Islet precursor cell (in vitro differentiated cells): Measurements from ENCODE around the gene PBX4.
A peak's percentile ranks its signal among the peaks of the same experiment; 100 is the strongest.

Experiments
- DNase-seq: peaks from one replicate; pipeline ENCODE4 v3.0.0-alpha.2; 2018

The PBX4 gene

DNA sequence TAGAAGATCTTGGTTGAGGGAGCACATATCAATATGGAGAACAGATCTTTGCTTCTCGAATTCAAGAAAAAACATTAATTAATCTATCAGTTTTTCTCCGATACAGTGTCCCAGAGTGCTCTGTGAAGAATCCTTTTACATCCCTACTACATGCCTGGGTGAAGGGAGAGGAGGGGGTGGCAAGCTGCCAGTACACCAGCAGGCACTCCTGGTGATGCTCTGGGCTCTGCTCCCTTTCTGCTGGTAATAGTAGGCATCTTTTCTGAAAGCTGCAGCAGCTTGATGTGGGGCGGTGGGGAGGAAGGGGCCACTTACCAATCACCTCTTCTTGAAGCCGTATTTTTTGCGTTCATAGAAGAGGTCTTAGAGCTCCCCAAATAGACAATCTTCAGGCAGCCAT lies 30.7 kb downstream of the PBX4 start:
- no peak for DNase-seq

DNA sequence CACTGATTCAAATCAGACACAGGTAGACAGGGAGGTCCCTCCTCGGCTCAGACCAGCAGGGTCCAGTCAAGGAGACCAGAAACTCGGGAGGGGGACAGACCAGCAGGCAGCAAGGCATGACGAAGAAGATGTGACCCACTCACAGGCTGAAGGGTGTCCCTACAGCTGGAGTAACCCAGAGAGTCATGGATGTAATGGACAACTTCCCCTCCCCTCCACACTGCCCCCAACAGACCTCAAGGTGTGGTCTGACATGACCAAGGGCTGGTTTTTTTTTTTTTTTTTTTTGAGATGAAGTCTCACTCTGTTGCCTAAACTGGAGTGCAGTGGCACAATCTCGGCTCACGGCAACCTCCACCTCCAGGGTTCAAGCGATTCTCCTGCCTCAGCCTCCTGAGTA lies 34.1 kb downstream of the PBX4 start:
- DNase-seq = no peak

DNA sequence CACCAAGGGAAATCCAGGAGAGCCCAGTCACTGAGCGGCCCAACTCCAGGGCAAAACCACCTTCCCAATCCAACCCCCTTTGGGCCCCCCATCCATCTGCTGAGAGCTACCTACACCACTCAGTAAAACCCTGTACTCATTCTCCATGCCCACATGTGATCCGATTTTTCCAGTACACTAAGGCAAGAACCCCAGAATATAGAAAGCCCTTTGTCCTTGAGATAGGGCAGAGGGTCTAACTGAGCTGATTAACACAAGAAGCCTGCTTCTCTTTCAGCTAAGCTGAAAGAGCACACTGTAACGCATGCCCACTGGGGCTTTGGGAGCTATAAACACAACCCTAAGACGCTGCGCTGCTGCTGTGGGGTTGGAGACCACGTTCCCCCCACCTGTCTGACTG lies 36.0 kb downstream of the PBX4 start:
- DNase-seq = no peak

DNA sequence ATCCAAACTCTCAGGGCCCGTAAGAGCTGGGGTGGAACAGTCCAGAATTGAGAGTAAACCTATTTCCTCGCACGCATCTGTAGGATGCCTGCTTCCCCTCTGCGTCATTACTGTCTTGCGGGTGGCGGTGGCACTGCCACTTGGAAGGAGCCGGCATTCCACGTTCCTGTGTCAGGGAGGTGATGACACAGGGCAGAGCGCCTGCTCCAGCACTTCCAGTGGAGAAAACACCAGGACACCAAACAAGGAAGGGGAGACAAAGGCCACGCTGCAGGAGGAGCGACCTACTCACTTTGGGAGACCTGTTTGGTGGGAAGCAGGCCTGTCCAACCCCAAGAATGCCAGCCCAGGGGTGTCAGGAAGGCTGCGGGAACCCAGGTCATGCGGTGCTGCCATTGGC lies 37.1 kb downstream of the PBX4 start:
- no peak for DNase-seq

DNA sequence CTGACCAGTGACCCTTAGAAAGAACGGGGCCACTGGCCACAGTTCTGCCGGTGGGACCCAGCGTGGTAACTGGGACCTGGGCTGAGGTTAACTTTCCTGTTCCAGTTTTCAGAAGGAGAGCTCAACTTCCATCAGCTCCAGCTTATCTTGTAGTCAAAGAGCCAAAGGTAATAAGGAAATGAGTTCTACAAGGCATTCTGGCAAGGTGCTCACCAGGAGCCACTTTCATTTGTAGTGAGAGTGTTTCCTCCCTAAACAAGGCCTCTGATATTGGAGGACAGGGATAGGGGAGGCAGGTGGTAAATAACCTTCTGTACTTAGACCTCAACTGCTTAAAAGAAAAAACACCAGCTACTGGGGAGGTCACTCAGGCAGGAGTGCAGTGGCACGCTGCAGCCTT lies 38.1 kb downstream of the PBX4 start:
- no peak for DNase-seq

DNA sequence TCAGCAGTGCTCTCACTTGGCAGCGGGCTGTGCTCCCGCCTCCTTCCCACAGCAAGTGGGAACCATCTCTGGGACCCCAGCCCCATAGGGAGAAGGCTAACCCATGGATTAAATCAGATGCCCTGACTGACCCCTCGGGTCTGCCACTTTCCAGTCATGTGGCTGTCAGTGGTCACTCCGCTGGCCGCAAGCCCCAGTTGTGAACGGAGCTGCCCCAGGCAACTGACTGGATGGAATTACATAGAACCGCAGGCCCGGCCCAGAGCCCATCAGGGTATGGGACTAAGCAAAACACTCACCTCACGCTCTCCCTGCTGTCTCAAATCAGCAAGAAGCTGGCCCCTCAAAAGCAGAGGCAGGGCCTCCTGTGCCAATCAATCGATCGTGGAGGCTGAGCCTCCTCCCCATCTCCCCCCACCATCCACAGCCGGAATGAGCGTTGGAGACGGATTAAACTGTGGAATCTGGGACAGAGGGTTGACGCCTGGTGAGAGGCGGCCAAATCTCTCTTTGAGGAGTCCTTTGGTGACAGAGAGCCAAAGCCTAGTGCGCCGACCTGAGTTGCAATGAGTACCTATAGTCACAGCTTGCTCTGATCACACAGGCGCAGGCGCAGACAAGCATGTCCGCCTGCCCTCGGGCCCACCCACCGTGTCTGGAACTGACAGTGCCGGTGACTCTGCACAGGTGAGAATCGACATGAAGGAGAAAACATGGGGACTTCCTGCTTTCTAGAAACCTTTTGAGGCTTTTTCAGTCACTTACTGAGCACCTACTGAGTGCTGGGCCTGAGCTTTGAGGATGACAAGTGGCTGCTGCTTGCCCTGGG lies 38.7 kb downstream of the PBX4 start:
- DNase-seq = no peak

DNA sequence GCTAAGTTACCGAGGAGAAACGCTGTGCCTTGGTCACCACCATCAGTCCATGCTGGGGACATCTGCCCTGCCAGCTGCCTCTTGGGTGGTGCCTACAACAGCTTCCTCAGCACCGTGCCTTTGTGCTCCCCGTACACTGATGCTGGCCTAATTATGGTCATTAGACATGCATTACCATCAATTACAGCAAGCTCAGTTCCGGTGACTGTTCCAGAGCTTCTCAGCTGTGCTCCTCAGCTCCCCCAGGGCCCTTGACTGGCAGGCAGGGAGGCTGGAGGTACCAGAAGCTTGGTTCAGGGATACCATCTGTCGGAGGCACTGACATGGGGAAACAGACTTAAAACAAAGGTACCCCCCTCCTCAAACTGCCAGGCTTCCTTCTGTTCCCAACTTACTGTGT lies 40.2 kb downstream of the PBX4 start:
- DNase-seq = no peak

DNA sequence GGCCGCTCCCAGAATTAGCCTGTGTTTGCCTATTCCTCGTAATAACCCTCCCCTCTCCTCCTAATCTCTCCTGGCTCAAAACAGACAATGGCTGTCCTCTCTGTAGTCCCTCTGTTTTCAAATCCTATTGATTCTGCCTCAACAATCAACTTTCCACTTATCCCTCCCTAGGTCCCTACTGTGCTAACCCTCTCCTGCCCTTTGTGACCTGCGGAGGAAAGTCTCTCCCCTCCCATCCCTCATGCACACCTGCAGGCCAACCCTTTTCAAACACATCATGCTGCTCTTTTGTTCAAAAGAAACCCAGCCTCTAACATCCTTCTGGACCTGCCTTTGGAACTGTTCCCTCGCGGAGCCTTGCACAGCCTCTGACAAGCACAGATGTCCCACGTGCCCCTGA lies 43.1 kb downstream of the PBX4 start:
- no peak for DNase-seq

DNA sequence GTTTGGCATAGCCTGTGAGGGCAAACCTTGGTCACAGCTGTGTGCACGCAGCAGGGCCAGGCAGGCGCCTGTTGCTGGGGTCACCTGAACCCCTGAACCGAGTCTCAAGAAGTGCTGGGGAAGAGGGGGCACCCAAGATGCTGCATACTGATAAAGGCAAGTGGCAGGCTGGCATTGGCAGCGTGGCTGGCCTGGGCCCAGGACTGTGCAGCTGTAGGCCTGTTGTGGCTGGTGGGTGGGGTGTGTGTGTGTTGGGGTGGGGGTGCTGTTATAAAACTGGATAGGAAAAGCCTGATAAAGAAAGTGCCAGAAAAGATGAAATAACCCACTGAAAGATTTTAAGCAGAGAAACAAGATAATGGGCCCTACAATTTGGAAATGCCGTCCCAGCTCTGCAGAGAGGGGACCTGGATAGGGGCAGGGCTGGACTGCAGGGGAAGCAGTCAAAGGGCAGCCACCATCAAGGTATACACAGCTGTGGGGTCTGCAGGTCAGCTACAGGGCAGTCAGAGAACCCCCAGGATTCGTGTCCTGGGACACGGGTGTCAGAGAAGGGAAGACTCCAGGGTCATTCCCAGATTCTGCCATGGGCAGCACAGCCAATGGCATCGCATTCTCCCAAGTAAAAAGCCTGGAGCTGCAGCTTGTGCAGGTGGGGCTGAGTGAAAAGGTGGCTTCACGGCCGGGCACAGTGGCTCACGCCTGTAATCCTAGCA lies 47.3 kb downstream of the PBX4 start:
- no peak for DNase-seq

DNA sequence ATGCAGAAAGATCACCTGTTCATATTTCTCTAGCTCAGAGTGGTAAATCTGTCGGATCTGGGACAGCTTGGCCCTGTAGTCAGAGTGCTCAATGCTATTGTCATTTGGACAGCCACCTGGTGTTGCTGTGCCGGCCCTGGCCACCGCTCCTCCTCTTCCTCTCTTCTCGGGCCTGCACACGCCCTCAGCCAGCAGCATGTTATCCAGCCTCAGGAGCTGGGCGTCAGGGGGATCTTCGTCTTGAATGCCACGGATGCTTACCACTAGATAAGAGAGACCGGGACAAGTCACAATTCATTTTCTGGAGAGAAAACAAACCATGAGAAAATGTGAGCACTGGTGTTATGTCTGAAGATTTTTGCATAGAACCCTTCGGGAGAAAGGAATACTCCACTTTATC lies 47.9 kb downstream of the PBX4 start:
- no peak for DNase-seq

DNA sequence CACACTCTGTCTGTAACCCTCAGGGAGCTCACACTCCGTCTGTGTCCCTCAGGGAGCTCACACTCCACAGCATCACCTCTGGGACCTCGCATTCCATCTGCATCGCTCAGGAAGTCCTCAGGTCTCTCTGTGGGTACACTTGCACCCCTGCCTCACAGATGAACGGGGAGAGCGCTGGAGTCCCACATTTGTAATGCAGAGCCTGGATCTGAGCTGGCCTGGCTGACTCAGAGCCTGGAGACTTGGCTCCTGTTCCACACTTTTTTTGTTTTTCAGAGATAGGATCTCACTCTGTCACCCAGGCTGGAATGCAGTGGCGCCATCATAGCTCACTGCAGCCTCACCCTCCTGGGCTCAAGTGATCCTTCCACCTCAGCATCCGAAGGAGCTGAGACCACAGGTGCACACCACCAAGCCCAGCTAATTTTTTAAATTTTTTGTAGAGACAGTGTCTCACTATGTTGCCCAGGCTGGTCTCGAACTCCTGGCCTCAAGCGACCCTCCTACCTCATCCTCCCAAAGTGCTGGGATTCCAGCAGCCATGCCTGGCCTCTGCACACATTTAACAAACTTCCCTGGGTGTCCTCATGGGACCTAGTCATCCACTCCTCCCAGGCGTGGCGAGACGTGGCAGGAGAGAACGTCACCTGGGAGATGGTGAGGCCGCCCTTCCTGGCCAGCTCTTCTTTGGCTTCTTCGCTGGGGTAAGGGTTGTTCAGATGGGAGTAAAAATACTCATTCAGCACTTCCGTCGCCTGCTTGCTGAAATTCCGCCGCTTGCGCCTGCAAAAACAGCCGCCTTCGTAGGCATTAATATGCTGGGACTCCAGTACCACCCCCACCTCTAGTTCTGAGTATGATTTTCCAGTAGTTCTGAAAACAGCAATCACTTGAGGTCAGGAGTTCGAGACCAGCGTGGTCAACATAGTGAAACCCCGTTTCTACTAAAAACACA lies 49.4 kb downstream of the PBX4 start:
- DNase-seq = no peak

DNA sequence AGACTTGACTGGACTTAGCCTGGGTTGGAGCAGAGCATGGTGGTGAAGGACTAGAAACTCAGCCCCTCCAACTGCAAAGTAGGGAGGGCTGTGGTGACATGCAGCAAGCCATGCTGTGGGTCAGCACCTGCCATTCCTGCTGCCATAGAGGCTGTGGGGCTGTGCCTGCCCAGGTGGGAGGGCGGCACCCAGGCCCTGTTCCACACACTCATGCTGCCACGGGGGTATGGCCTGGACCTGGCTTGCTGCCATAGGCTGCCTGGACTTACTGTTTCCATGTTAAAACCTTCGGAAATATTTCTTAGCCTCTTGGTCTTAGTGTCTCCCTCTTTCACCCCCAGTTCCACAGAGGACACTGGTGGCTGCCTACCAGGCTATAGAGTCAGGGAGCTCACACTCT lies 51.1 kb downstream of the PBX4 start:
- no peak for DNase-seq

DNA sequence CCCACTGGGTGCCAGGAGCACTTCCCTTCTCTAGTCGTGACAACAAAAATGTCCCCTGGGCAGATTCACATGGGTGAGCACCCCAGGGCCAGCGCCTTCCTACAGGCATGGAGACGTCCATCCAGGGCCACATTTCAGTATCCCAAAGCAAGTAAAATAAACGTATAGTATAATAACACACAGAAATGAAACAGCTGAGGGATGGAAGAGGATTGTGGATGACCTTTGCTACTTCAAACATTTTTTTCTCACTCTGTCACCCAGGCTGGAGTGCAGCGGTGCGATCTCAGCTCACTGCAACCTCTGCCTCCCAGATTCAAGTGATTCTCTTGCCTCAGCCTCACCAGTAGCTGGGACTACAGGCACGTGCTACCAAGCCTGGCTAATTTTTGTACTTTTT lies 52.2 kb downstream of the PBX4 start:
- no peak for DNase-seq

DNA sequence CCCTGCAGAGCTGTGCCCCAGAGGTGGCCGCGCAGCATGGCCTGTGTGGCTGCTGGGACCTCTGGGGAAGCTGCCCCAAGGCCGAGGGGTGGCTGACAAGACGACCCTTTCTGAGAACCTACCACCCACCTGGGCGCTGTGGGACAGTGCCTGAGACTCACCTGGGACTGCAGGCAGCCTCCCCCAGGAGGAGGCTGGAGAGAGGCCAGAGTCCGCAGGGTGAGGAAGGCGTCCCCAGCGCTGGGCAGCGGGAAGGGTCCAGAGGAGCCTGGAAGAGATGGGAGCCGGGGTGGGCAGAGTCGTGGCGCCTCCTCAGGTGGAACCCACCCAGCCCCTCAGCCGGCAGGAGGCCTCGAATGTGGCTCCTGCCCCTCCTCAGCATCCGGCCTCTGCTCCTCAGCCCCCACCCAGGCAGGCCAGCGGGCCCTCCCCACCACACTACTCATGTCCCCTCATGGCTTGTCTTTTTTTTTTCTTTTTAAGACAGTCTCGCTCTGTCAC lies 55.1 kb downstream of the PBX4 start:
- peak; percentile 52 for DNase-seq

DNA sequence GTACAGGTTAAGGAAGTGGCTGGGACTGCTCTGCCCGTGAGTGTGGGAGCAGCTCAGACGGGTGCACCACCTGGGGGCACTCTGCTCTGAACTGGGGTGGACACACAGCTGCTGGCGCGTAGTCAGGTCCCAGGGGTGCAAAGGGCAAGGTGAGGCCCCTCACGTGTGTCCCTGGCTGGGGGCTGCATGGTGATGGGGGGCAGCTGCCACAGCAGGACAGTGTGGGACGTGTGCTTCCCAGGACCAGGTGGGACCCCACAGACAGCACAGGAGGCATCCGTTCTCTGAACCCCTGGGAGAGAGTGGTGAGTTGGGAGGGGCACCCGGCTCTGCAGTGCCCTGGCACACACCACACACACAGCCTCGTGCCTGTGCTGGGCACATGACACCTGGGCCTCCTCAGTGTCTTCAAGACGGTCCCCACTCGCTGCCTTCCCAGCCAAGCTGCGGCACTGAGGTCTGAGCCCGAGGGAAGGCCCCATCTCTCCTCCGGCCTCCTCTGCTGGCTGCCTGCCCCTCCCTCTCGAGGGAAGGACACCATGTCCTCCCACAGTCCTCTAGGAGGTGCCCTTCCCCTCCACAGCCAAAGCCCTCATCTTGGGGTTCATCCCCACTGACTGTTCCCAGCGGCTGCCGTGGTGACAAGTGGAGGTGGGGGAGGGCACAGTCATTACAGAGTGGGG lies 55.7 kb downstream of the PBX4 start:
- DNase-seq = peak; percentile 41

DNA sequence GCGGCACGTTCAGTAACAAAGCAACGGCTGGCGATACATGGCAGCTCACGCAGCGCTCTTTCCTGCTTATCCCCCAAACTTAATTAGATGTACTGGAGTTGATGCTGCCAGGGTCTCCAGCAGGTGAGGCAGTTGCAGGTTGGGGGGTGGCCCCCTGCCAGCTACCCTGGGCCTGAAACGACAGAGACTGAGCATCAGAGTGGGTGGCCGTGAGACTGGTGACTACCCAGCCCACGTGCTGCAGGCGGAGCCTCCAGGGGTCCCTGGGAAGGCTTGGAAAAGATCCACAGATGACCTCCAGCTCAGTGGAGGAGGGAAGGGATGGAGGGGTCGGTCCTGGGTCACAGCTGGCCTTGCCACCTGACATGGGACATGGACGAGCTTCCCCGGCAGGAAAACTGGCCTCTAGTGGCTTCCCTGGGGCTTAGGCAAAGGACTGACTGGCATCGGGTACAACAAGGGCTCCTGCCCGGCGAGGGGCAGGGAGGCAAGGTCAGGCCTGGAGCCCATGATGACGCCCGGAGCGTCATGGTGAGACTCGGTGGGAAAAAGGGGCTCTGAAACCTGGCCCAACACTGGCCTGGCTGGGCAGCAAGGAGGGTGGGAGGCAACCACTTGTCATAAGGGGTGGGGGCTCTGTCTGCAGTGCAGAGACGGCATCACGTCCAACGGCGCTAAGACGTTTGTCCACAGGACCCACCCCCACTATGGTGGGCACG lies 56.4 kb downstream of the PBX4 start:
- DNase-seq = no peak

DNA sequence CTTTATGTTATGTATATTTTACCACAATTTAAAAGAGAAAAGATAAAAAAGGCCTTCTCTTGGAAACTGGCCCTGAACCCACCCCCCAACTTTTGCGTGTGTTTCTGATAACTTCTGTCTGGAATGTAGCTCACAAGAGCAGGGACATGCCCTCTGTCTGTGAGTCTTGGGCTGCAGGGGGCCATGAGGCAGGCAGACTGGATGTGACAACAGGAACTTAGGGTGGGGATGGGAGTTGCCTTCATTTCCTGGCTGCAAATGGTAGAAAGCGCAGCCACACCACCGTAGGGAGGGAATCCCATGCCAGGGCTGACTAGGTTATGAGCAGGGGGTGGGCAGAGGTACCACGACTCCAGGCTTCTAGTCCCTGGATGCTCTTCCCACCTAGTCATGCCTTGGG lies 58.6 kb downstream of the PBX4 start:
- no peak for DNase-seq

DNA sequence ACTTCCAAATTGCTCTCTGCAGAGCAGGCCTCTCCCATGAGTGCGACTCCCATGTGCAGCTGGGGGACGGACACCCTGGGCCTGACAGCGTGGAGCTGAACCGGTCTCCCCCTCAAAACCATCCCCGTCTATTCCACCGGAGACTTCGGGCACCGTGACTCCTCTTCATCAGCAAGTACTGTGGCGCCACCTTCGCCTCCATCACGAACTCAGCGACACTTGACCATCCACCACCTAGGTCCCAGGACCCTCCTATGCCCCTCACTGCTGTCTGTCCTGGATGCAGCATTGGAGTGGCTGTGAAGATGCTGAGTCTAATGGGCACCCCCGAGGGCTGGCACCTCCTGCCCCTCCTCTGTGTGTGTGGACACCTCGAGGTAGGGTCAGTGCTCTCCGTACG lies 59.9 kb downstream of the PBX4 start:
- peak; percentile 49 for DNase-seq

DNA sequence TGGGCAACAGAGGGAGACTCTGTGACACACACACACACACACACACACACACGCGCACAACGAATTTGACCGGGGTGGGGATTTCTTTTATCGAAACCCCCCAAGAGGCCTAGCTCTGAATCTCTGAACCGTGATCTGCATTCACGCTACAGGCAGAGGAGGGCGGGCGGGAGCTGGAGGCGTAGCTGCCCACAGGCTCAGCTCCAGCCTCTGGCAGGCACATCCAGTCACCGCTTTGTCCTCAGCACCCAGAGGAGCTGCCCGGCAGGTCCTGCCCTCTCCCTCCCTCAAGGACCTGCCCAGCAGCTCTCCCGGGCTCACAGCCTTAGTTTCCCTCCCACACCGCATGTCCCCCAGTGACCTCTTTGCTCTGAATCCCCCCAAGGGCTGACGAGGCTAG lies 60.4 kb downstream of the PBX4 start:
- peak; percentile 44 for DNase-seq

DNA sequence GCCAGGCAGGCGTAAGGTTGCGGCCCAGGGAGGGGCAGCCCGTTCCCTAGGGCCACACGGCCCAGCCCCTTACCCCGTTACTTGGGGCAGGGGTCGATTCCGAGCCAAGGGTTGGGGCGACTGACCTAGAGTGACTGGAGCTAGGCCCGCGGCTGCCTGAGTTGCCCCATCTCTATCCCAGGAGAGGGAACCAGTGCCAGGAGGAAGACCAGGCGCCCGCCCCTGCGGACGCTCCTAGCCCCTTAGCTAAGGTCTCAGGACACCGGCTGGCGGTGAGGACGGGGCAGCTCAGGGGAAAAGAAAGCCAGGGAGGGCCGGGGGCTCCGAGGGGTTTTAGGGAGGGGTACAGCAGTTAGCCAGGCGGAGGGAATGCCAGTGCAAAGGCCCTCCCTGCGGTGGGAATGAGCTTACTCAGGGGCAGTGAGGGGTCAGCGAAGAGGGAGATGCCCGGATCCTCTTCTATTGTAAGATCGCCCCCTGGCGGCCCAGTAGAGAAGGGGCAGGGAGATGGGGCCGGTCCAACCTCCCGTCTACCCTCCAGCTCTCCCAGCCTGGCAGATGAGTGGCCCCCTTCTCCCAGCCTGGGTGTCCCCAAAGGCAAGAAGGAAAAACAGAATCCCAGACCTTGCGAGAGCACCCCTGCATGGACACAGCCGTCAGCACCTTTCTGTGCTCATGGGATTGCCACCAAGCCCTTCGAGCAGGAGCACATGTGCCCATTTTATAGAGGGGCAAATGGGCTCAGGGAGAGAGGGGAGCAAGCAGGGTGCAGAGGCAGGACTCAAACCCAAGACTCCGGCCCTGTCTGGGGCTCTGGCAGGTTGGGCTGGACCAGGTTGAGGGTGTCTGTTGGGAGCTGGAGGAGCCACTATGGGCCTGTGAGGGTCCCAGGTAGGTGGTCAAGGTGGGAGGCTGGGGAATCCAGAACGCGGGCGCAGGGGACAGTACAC lies 64.1 kb downstream of the PBX4 start:
- peak; percentile 80 for DNase-seq

DNA sequence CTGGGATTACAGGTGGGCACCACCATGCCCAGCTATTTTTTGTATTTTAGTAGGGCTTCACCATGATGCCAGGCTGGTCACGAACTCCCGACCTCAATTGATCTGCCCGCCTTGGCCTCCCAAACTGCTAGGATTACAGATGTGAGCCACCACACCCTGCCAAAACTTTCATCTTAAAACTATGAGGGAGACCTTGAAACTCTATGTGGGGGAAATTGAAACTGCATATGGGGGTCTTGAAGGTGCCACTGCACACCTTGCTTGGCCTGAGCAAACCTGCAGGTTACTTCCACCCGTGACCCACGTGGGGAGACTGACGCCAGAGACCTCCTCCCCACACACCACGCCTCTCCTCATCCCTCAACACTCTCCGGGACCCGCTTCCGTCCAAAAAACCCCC lies 64.8 kb downstream of the PBX4 start:
- no peak for DNase-seq
